GM19463 (cell line): ENCODE results near the gene TSPAN3.

Experiments used
- ATAC-seq: cut with Tn5 transposase; IDR thresholded peaks from one replicate; pipeline ENCODE4 v1.9.1; 2021; ENCODE audit warnings: mild to moderate bottlenecking, moderate library complexity; ENCODE audit not compliant: unreplicated experiment

The TSPAN3 gene

DNA sequence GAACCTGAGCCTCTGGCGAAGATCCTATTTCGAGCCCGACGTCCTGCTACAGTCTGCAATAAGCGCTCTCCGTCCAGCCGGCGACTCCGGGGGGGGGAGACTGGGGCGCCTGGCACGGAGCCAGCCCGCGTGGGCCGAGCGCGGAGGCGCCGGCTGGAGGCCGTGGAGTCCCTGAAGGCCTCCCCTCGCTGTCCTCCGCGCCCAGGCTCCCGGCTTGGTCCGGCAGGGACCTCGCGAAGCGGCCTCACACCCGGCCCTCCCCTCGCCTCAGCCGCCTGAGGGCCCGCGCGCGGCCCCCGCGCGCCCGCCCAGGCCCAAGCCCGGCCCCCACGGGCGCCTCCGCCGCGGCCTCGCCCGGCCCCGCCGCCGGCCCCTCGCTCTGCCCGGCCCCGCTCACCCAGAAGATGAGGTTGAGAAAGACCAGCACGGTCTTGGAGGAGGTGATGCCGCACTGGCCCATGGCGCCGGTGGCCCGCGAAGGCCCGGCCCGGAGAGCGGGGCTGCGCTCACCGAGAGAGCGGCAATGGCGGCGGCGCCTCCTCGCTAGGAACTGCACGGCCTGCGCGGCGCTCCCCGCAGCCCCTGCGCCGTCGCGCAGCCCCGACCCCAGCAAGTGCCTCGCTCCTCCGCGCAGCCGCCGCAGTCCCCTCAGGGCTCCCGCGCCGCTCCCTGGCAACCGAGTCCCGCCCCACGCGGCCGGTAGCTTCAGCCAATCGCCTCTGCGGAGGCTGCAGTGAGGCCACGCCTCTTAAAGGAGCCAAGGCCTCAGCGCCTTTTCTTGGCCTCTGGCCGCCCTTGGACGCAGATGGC lies at the start of gene TSPAN3:
TSS of gene TSPAN3 (minus strand) at position 615 of the 810 bp plus-strand sequence. CDS start at position 460, 155 bp downstream.
- peak; percentile 96 for ATAC-seq

DNA sequence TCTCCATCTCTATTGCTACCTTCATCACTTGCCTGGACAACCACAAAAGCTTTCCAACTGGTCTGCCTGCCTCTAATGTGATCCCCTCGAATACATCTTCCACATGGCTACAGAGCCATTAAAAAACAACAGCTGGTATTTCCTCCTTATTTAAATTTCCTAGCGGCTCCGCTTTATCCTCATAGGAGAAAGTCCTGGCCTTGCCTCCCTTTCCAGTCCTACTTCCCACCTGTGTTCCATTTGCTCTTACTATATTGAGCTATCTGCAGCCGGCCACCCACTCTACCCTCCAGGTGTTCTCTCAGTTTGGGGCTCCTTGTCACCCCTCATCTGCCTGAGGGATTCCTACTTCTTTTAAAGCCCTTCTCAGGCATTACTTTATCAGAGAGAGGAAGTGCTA lies 49.7 kb upstream of the TSPAN3 start:
- ATAC-seq, result no peak

DNA sequence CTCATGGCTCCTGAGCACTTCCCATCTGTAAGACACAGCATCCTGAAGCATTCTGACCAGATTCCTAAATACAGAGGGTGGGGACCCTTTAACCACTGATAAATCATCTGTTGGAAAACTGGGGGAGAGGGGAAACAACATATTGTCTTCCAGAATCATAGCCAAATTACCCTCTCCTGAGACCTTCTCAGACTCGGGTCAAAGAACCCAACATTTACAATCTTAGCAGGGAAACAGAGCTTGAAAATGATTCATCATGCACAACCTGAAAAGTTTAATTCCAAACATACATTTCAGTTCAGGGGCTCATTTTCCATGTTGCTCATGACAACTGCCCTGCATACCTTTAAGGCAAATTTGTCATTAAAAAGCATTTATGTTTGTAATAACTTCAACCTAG lies 48.5 kb upstream of the TSPAN3 start:
- no peak for ATAC-seq

DNA sequence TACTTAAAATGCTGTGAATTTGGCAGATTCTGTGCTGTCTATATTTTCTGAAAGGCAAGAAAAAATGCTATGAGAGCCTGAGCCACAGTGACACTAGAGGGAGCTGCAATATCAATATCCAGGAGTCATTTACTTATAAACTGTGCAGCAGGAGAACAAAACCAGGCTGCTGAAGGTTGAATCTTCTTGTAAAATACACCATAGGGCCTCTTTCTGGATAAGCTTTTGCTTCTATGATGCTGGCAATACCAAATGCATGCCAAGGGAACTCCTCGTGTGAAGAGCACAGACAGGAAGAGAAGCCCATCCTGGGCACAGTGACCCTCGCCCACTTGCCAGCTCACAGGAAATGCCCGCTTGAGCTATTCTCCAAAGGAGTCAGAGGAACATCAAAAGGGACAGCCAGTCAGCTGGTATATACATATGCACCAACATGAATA lies 48.0 kb upstream of the TSPAN3 start:
- no peak for ATAC-seq

DNA sequence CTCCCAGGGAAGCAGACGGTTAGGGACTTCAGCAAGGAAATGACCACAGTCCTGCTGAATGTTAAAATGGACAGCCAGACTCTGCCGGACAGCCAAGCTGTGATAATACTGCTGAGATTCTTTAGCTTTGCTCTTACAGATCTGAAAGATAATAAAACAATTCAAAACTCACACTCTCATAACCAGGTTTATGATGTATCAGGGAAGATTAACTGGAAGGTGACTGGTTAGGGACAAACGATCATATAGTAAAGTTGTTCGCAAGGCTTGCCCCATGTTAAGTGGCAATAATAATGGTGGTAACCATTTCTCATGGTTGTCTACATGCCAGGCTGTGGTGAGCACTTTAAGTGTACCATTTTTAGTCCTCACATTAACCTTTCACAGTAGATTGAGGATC lies 44.3 kb upstream of the TSPAN3 start:
- no peak for ATAC-seq

DNA sequence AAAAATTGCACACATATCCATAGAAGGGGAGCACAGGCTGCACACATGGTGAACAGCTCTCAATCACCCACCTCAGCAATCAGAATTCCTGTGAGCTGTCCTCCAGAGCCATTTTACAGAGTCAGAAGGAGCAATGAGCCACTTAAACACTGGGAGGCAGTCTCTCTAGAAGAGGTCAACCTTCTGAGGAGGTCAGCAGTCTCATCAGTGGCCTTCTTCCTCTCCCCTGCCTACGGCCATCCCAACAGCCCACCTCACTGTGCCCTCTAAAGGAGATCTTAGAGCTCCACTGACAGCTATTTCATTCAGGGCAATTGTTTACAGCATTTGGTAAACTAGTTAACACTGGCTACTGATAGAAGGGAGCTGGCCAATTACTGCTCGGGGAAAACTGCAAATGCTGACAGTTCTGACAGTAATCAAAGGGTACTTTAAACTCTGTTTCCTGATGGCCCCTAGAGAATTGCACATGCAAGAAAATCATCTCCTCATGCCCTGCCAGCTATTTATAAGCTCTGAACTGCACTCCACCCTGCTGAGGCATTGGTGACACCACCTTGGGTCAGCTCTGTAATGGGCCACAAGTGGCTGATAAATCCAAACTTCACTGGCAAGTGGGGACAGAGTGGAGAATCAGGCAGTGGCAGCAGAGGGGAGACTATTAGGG lies 42.1 kb upstream of the TSPAN3 start:
- no peak for ATAC-seq

DNA sequence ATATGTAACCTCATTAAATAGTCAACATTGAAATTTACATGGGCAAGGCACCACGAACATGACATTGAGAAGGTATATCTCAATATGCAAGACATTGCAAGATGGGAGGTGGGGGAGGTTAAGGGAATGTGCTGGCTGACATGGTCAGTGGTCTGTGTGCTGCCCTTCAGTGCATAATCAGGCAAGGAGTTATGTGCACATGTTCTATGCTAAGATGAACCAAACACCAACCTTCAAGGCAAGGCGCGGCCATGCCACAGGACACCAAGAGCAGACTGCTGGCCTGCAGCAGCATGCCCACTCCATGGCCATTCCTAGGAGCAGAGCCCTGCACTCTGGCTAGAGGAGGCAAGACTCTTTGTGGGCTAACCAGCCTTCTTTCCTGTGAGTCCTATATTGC lies 40.9 kb upstream of the TSPAN3 start:
- ATAC-seq, result no peak

DNA sequence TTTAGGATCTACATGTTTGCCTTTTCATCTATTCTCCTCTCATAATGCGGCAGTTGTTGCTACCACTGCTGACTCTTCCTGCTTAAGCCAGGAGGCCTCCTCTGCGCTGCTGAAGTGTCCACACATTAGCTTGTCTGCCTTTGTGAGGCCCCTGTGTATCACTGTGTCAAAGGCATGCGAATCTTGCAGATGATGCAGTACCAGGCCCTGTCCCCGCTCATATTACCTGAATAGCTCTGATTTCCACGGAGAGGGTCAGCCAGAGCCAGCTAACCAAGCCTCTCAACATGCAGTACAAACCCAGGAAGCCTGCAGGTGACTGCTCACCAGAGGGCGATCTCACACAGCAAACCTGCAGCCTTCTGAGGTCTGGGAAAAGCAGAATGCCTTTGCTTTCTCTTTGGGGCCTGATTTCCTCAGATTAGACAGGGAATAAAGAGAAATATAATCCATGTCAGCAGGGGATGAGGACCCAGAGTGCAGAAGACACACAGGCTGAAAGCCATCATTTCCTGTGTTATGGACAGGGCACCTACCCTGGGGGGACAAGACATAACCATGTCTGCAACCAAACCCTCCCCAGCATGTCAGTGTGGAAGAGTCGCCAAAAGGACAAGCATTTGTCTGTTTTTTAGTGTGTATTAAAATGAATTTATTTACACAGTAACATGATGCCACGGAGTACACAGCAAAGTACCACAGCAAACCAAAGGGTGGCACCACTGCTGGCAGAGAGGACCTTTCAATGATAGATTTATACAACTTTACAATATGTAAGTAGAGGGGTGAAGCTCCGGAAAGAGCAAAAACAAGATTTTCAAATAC lies 36.8 kb upstream of the TSPAN3 start:
- no peak for ATAC-seq

DNA sequence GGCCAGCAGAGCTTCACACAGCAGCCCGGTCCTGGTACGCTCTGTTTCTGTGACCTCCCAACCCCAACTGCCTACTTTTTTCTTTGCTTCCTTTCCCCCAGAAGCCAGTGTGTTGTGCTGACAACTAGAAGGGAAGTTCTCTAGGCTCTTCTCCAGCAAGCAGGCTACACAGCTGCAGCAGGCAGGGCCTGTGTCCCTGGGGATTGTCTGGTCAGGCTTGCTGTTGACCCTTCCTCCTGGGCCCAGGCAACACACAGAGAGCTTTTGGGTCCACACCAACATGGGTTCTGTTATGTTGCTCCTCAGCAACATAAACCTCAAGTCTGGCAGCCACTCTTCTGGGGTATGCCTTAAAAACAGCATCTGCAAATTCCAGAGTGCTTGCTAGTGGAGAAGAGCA lies 36.2 kb upstream of the TSPAN3 start:
- ATAC-seq, result no peak

DNA sequence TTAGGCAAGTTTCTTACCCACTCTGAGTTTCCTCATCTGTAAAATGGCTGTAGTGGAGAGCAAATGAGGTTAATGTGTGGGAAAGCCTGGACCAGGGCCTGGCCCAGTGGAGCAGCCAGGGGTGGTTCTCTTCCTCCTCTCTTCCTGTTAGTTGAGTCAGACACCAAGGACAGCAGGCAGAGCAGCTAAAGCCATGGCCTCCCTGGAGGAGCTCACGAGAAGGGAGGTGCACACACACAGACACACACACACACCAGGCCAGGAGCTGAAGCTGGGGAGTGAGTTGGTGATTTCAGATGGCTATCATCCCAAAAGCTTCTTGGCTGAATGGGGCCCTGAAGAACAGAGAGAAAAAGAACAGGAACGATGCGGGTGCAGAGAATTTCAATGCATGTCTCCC lies 33.2 kb upstream of the TSPAN3 start:
- no peak for ATAC-seq

DNA sequence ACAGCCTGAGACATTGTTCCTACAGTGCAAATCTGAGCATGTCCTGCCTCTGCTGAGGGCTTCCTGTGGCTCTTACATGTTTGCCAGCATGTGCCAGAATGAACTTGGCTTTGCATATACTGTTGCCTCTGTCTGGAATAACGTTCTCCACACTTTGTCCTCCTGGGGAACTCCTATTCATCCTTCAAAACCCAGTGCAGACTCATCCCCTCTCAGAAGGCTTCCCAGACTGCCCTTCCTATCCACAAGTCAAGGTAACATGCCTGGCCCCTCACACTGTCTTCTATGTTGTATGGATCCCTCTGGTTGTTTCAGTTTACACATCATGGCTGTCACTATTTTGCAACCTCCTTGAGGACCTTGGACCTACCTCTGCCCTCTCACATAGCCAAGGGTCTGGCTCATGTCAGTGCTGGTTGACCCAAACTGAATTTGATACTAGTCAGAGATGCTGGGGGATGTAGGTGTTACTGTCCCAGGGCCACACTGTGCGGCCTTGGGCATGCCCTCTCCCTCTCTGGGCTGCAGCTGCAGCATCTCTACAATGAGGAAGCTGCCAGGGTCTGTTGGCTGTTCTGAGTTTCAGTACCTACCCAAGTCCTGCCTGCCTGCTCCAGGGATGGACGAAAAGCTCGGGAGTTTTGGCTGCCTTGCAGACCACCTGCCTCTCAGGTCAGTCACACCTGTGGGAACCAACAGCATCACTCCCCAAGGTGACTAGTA lies 29.0 kb upstream of the TSPAN3 start:
- ATAC-seq, result no peak

DNA sequence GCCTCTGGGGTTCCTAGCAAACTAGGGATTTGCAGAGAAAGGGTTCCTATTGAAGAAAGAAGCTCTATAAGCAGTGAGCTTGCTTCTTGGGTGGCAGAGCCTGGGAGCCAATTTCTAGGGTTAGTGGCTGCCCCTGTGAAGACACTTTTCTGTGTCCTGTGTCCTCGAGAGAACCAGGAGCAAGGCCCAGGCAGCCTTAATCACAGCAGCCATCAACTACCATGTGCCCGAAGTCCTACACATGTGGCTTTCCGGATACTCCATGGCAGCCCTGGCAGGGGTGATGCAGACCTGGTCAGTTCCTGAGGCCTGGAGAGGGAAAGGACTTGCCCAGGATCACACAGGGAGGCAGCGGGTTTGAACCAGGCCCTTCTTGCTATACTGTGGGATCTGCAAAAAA lies 27.7 kb upstream of the TSPAN3 start:
- ATAC-seq, result no peak

DNA sequence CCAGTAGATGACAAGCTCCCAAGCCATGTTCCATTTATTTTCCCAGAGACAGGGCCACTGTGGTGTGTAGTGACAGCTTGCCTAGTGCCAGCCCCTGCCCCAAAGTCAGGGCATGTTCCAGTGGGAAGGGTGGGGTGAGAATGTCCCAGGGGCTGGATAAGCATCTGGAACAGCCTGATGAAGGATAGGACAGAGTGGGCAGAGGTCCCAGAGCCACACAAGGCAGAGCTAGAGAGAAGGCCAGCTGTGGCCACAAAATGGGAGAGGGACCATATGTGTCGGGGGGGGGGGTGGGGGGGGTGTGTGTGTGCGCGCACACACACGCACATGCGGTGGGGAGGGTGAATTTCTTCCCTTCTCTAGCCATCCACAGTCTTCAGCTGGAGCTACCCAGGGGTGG lies 27.0 kb upstream of the TSPAN3 start:
- no peak for ATAC-seq

DNA sequence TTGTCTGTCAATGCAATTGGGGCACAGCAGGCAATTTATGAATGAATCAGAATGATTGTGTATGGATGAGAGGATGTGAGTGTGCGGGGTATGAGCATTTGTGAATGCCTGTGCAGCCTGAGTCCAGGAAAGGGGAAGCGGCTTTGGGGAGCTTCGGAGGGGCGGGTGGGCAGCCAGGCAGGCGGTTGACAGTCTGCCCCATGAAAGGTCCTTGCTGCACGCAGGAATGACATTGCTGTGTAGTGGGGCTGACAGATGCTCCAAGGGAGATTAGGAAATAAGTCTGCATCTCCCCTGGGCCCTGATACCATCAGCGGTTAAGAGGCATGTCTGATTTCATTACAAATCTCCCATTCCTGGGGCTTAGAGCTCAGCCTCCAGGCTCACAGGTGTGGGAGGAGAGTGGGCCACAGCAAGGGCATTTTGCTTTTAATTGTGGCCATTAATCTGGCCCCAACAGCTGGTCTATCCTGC lies 26.4 kb upstream of the TSPAN3 start:
- ATAC-seq, result no peak

DNA sequence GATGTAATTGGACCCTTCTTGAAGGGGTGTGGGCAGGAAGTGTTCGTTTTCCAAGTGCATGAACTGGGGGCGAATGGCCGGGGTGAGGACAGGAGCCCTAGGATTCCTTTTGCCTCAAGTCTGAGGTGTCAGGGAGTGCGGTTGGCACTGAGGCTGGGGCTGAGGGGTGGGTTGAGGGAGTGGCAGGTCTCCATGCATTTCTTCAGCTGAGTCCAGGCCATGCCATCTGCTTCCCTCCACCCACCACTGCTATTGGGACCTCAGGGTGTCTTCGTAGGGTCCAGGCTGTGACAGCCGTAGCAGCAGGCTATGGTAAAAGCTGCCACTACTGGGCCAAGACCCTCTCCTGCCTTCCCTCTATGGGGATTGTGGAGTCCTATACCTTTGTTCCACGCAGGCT lies 25.6 kb upstream of the TSPAN3 start:
- ATAC-seq, result no peak

DNA sequence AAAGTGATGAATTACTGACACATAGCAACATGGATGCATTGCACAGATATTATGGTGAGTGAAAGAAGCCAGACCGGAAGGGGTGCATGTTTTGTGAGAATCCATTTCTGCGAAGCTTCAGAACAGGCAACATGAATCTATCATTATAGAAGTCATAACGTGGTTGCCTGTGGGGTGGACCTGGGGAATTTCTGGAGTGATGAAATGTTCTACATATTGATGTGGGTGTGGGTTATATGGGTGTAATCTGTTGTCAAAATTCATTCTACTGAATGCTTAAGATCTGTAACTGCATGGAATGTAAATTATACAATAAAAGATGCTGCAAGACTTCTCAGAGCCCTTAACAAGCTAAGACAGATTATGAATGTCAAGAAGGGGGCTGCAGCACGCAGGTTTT lies 25.2 kb upstream of the TSPAN3 start:
- no peak for ATAC-seq

DNA sequence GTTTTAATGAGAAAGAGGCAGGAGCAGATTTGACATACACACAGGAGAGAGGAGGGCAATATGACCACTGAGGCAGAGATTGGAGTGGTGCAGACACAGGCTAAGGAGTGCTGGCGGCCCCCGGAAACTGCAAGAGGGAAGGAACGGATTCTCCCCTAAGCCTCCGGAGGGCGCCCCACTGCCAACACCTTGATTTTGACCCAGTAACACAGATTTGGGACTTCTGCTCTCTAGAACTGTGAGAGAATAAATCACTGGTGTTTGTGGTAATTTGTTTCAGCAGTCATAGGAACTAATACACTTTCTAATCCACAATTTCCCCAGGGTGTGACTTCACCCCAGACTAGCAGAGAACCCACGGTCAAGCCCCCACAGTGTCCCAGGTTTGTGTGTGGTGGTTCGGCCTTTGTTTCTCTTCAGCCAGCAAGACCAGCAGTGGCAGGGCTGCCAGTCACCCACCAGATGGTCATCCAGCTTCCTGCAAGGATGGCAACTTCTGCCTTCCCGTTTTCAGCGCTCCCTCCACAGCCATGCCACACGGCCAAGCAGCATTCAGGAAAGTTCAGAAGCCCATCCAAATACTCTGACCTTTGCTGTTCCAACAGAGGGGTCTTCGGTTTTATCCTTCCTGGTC lies 23.6 kb upstream of the TSPAN3 start:
- no peak for ATAC-seq

DNA sequence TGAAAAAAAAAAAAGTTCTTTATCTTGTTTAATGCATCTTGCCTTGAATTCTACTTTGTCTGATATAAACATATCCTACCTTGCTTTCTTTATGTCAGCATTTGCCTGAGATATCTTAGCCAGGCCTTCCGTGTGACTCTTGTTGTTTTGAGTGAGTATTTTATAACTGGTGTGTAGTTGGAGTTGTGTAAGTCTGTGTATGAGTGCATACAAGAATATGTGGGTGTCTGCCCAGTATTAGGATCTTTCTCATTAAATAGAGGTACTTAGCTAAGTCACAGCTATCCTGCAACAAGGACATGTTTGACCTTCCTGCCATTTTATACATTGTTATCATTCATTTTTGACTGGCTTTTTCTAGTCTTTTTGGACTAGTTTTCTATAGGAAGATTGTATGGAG lies 22.5 kb upstream of the TSPAN3 start:
- no peak for ATAC-seq

DNA sequence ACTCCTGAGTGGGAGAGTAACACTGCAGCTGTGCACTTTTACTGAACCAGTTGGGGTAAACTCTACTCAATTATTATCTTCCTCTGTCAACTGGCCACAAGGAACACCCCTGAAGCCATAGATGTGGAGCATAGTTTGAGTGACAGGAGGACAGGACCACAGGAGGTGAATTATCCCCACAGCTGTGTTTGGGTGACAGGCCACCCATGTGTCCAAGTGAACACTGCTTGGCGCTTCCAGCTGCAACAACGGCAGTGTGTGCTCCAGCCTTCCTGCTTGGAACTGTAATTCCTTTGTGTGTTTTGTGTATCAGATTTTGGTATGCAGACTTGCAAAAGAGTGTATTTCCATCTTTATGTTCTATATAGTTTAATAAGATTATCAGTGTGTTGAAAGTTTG lies 20.2 kb upstream of the TSPAN3 start:
- no peak for ATAC-seq

DNA sequence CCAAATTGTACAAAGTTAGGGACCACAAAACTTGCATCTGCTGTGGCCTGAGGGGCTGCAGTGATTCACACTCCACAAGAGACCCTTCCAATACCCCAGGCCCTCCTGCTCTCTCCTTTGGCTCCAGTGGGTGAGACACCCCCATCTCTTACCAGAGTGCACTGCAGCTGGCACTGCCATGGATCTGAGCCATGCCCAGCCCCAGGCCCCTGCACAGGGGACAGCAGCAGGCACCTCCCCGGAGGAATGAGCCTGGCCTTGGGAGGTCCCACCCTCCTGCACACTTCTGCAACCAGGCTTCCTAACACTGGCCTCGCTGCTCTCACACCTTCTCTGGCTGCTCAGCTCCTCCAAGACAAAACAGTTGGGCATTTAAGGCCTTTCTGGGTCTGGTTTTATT lies 16.3 kb upstream of the TSPAN3 start:
- no peak for ATAC-seq
